HCT116 (cell line): Measurements from ENCODE around the gene COL18A1. TPM values are rescaled to one million over a fixed set of nuclear protein-coding genes. Genes with fewer than 3 reads are reported as not detected.

Experiments used
- ATAC-seq: fragments of 200-7000 bp; cut with Tn5 transposase; 2 replicates; pipeline ENCODE4 v1.9.1; 2020; ENCODE audit warnings: mild to moderate bottlenecking, moderate library complexity
- BruUV-seq: library from RNA; stranded (reverse); fragments of 400-500 nt; replicated peaks from 2 replicates; lab custom pipeline; 2021; lab: Mats Ljungman, UMichigan
- CTCF ChIA-PET: fragments of 300-600 bp; sonication (Branson Sonifier 250); formaldehyde crosslinking; loops from one replicate; lab custom pipeline; 2021; ENCODE audit warnings: antibody characterized with exemption; lab: Charles Lee
- POLR2A ChIA-PET: fragments of 300-600, 350-600 bp; sonication (Branson Sonifier 250); formaldehyde crosslinking; loops from one replicate; lab custom pipeline; 2021; ENCODE audit warnings: antibody characterized with exemption; lab: Charles Lee
- RAD21 ChIA-PET, 2 experiments: fragments of 300-600 bp; sonication (Branson Sonifier 250); formaldehyde crosslinking; loops; one replicate each; lab custom pipeline; 2023; ENCODE audit warnings: low total read pairs in 2 of 2; ENCODE audit not compliant: uncharacterized antibody in 2 of 2, unreplicated experiment in 2 of 2, low non-redundant PET in 1 of 2; lab: Charles Lee
- DNase-seq: peaks from one replicate; pipeline ENCODE4 v3.0.0-alpha.2; 2010; ENCODE audit warnings: low read depth, low spot score
- H2AFZ ChIP-seq: fragments of 200-600 bp; shearing (Covaris generic), sonication (generic); 2 replicates; pipeline ENCODE4 v1.6.1; 2017; ENCODE audit warnings: low read depth, mixed run types, mixed read lengths, antibody characterized with exemption, low read length; ENCODE audit not compliant: poor library complexity, severe bottlenecking
- H3K27ac ChIP-seq: 2 replicates; pipeline ENCODE4 v1.5.1; 2012; ENCODE audit warnings: low read depth, low read length
- H3K27me3 ChIP-seq: fragments of 200-600 bp; sonication (generic); 2 replicates; pipeline ENCODE4 v1.6.1; 2016; ENCODE audit warnings: mixed run types, low read length, mixed read lengths; ENCODE audit not compliant: insufficient read depth
- H3K36me3 ChIP-seq, 2 experiments: fragments of 200-500 bp in 1 of 2; fragments of 200-600 bp in 1 of 2; sonication (Bioruptor generic) in 1 of 2; sonication (generic) in 1 of 2; 2 replicates each; pipeline versions ENCODE4 v1.5.1 to v1.6.1; 2014 to 2016; ENCODE audit warnings: low read length in 2 of 2, inconsistent platforms in 1 of 2, mixed read lengths in 1 of 2, mixed run types in 1 of 2; ENCODE audit not compliant: insufficient read depth in 2 of 2, control insufficient read depth in 1 of 2
- H3K4me1 ChIP-seq, 2 experiments: fragments of 200-600 bp in 1 of 2; sonication (generic) in 1 of 2; 2 replicates each; pipeline versions ENCODE4 v1.5.1 to v1.6.1; 2012 to 2017; ENCODE audit warnings: low read length in 2 of 2, inconsistent platforms in 1 of 2, mild to moderate bottlenecking in 1 of 2, mixed read lengths in 1 of 2, mixed run types in 1 of 2, moderate library complexity in 1 of 2; ENCODE audit not compliant: insufficient read depth in 2 of 2, control insufficient read depth in 1 of 2
- H3K4me2 ChIP-seq: fragments of 200-600 bp; sonication (generic); 2 replicates; pipeline ENCODE4 v1.6.1; 2017; ENCODE audit warnings: mixed run types, low read length, mixed read lengths
- H3K4me3 ChIP-seq, 2 experiments: fragments of 200-600 bp in 1 of 2; sonication (generic) in 1 of 2; replicated peaks in 1 of 2; 2 replicates each; pipeline ENCODE4 v1.5.1; 2011 to 2016; ENCODE audit warnings: low read length in 2 of 2, control low read depth in 1 of 2, low read depth in 1 of 2, mild to moderate bottlenecking in 1 of 2, mixed read lengths in 1 of 2, mixed run types in 1 of 2
- H3K79me2 ChIP-seq: fragments of 200-600 bp; sonication (generic); 2 replicates; pipeline ENCODE4 v1.6.1; 2017; ENCODE audit warnings: mild to moderate bottlenecking, mixed run types, low read length, moderate library complexity, mixed read lengths; ENCODE audit not compliant: insufficient read depth
- H3K9ac ChIP-seq: fragments of 200-600 bp; sonication (generic); 2 replicates; pipeline ENCODE4 v1.6.1; 2016; ENCODE audit warnings: low read length, mixed read lengths
- H3K9me2 ChIP-seq: fragments of 200-600 bp; sonication (generic), shearing (Covaris generic); 2 replicates; pipeline ENCODE4 v1.6.1; 2017; ENCODE audit warnings: mixed run types, mild to moderate bottlenecking, moderate library complexity; ENCODE audit not compliant: insufficient read depth
- H3K9me3 ChIP-seq, 2 experiments: fragments of 200-500 bp in 1 of 2; fragments of 200-600 bp in 1 of 2; sonication (Bioruptor generic) in 1 of 2; sonication (generic) in 1 of 2; 2 replicates each; pipeline ENCODE4 v1.6.1; 2014 to 2017; ENCODE audit warnings: low read length in 2 of 2, mixed read lengths in 2 of 2, inconsistent platforms in 1 of 2, low read depth in 1 of 2, mild to moderate bottlenecking in 1 of 2, mixed run types in 1 of 2, moderate library complexity in 1 of 2; ENCODE audit not compliant: control insufficient read depth in 1 of 2, insufficient read depth in 1 of 2
- H4K20me1 ChIP-seq: fragments of 200-600 bp; sonication (generic), shearing (Covaris generic); 2 replicates; pipeline ENCODE4 v1.6.1; 2017; ENCODE audit warnings: mixed run types, mild to moderate bottlenecking, moderate library complexity; ENCODE audit not compliant: insufficient read depth
- ATF3 ChIP-seq: IDR thresholded peaks from 2 replicates; pipeline ENCODE4 v1.6.1; 2012
- CBX3 ChIP-seq: IDR thresholded peaks from 2 replicates; pipeline ENCODE4 v1.6.1; 2012; ENCODE audit warnings: low read depth
- CEBPB ChIP-seq: IDR thresholded peaks from 2 replicates; pipeline ENCODE4 v1.6.1; 2012; ENCODE audit warnings: low read depth
- EGR1 ChIP-seq: IDR thresholded peaks from 2 replicates; pipeline ENCODE4 v1.6.1; 2012; ENCODE audit warnings: low read depth
- FOSL1 ChIP-seq: IDR thresholded peaks from 2 replicates; pipeline ENCODE4 v1.6.1; 2012; ENCODE audit warnings: low read depth
- JUND ChIP-seq: IDR thresholded peaks from 2 replicates; pipeline ENCODE4 v1.6.1; 2012
- RAD21 ChIP-seq: IDR thresholded peaks from 2 replicates; pipeline ENCODE4 v1.6.1; 2012; ENCODE audit warnings: low read depth, mild to moderate bottlenecking
- REST ChIP-seq: IDR thresholded peaks from 2 replicates; pipeline ENCODE4 v1.6.1; 2012; ENCODE audit warnings: low read depth
- SIN3A ChIP-seq: IDR thresholded peaks from 2 replicates; pipeline ENCODE4 v1.6.1; 2012; ENCODE audit warnings: low read depth
- SP1 ChIP-seq: IDR thresholded peaks from 2 replicates; pipeline ENCODE4 v1.6.1; 2012; ENCODE audit warnings: low read depth
- TCF7L2 ChIP-seq: IDR thresholded peaks from 2 replicates; pipeline ENCODE4 v1.7.0; 2011; ENCODE audit warnings: borderline replicate concordance, inconsistent platforms; ENCODE audit not compliant: insufficient read depth, insufficient read length; ENCODE audit errors: extremely low read depth
- intact Hi-C: fragments of 100-400 bp; cut with micrococcal nuclease; formaldehyde crosslinking; loops from 2 replicates; pipeline ENCODE4 v1.10.0; 2022
- total RNA-seq: library from RNA; stranded (reverse); gene quantifications from one replicate; pipeline ENCODE4 v1.2.1, GENCODE V29; 2021; ENCODE audit not compliant: unreplicated experiment

Gene COL18A1
- total RNA-seq, 1 experiment from 2014 or later = 59.5 TPM

GRCh38 chr21:45365186-45365607 lies 39.8 kb upstream of the COL18A1 start:
- ChIA-PET POLR2A (no interaction called here), RAD21 (no interaction called here), CTCF (no interaction called here)
- DNase-seq (no peak), ATAC-seq (peak; percentile 21)
- H3K79me2 ChIP-seq = no peaks in the 10 kb centered on the region
- intact Hi-C loops = no loop called here
- peak overlapping the region; percentile 83 for H3K4me2 ChIP-seq
- peak overlapping the region; percentile 73 for H3K9ac ChIP-seq
- no peaks in the 10 kb centered on the region for H4K20me1 ChIP-seq
- BruUV-seq = no TSS peak
- peak overlapping the region in 1 of 2 experiments; percentile 24; a peak in 1 of 4 replicates for H3K4me3 ChIP-seq
- TF ChIP-seq SP1 (no peak), JUND (no peak), CEBPB (no peak), FOSL1 (no peak), SIN3A (no peak), RAD21 (no peak), REST (no peak), ATF3 (no peak), TCF7L2 (no peak), CBX3 (no peak), EGR1 (no peak)
- H3K9me2 ChIP-seq = no peaks in the 10 kb centered on the region
- H3K9me3 ChIP-seq = no peaks in the 10 kb centered on the region
- H3K4me1 ChIP-seq = peaks cover 44 to 74% of the 10 kb centered on the region in 2 experiments
- H3K27ac ChIP-seq = peak overlapping the region; percentile 99
- no peaks in the 10 kb centered on the region for H3K36me3 ChIP-seq
- H3K27me3 ChIP-seq = no peaks in the 10 kb centered on the region
- no peak overlapping the region for H2AFZ ChIP-seq
